D341Med (cell line): ENCODE data around the gene PPP3CA.
"Not testable (repeated sequence)": the region's sequence is repeated elsewhere in the genome, so short reads cannot be mapped to it uniquely, and the experiment has no call there.

ENCODE experiments used
- DNase-seq: peaks from one replicate; pipeline ENCODE4 v3.0.0; 2012; ENCODE audit warnings: low spot score

Gene PPP3CA

DNA sequence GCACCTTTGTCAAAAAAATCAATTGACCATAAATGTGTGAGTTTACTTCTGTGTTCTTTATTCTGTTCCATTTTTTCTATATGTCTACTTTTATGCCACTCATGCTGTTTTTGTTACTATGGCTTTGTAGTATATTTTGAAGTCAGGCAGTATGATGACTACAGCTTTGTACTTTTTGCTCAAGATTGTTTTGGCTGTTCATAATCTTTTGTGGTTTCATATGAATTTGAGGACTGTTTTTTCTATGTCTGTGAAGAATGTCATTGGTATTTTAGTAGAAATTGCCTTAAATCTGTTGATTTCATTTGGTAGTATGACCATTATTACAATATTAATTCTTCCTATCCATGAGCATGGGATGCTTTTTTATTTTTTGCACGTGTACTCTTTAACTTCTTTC is 346.8 kb downstream of the PPP3CA start:
- DNase-seq: no peak

DNA sequence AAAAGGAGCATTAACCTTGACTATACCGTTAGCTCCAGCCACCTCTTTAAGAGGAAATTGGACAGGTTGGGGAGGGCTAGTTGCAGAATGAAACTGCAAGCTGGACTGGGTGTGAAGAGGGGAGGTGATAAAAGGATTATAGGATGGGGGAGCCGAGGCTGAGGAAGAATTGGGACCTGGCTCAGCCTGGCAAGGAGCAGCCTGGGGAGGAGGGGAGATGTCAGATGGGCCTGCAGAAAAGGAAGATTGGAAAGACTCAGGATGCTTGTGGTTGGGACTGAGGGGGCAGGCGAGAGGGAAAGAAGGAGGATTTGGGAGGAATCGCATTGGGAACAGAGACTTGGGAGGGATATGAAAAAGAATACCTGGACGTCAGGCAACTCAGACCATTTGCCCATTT is 351.7 kb downstream of the PPP3CA start:
- DNase-seq: no peak

DNA sequence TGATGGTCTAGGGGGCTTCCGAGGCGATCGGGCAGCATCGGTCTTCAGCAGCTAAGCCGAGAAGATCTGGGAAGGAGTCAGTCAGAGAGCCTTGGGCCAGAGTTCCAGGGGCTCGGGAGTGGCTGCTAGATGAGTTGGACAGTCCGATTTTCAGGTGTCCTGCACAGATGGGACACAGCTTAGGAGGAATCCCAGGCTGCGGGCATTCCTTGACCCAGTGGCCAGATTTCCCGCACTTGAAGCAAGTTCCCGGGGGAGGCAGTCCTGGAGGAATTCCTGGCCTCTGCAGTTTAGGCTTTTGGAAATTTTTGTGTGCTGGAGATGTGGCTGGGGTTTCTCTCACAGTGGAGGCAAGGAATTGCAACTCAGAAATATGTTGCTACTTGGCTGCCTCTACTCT is 352.3 kb downstream of the PPP3CA start:
- not testable (repeated sequence) for DNase-seq

- DNase-seq: not testable (repeated sequence)
Measured at GRCh38 chr4:100991332-100992069, 355.8 kb downstream of the PPP3CA start.

GRCh38 chr4:100989401-100989800 is 357.9 kb downstream of the PPP3CA start:
- no peak for DNase-seq

- DNase-seq: no peak
Measured at GRCh38 chr4:100988876-100989275, 358.4 kb downstream of the PPP3CA start.

GRCh38 chr4:100986360-100986868 is 360.9 kb downstream of the PPP3CA start:
- DNase-seq: no peak

DNA sequence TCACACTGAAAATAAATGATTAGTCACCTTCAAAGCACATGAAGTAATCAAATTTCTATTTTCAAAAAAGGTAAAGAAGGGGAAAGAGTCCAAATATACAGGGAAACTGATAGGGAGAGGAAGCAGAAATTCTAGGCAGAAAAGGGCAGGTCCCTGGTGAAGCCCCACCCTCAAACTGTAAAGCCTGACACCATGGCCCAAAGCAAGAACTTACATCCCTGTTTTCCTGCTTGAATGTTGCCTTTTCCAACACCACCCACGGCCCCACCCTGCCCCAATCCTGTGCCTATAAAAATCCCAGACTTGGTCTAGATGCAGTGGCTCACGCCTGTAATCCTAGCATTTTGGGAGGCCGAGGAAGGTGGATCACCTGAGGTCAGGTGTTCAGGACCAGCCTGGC is 361.8 kb downstream of the PPP3CA start:
- DNase-seq: no peak

DNA sequence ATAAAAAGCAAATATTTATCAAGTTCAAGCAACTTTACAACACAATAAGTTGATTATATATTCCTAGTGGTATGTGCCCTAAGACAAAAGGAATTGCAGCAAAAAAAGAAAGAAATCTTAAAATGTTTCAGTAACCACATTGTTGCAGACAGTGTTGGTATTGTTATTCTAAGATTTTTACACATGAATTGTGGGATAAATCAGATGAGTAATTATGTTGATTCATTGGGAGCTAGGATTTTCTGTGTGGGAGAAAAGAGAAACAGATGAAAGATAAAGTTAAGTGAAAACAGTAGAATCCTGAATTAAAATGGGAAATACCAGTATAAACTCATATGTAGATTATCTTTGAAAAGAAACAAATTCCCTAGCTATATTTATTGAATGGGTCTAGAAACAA is 362.4 kb downstream of the PPP3CA start:
- DNase-seq: no peak

- DNase-seq: no peak
Measured at GRCh38 chr4:100983426-100983825, 363.9 kb downstream of the PPP3CA start.

DNA sequence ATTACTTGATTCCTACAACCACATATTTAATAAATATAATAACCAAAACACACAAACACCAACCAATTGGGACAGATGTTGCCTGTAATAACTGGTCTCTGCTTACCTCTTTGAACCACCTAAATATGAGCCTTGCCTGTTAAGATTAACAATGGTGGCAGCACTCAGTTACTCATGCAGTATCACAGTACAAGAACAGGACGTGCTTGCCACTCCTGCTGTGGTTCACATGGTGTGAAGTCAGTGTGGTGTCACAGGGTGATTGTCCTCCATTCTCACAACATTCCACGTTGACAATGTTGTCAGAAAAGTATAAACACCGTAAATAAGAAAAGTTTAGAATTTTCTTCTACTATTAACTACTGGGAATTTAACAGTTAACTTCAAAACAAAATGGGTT is 365.0 kb downstream of the PPP3CA start:
- DNase-seq: no peak

- DNase-seq: no peak
Measured at GRCh38 chr4:100981447-100982204, 365.7 kb downstream of the PPP3CA start.

DNA sequence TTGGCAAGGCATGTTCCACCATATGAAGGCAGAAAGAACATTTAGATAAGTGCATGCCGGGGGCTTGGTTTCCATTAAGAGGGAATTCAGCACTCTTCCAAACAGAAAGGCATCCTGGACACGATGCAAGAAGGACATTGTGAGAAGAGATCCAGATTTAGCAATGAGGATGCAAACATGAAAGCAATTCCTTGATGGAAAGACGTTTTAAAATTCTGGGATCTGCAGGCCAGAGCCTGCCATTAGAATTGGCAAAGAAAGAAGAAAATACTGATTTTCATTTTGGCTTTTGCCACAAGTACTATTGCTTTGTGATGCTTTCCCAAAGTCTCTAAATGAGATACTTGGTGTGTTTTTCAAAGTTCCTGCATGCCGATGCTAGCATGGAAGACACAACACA is 367.6 kb downstream of the PPP3CA start:
- no peak for DNase-seq

DNA sequence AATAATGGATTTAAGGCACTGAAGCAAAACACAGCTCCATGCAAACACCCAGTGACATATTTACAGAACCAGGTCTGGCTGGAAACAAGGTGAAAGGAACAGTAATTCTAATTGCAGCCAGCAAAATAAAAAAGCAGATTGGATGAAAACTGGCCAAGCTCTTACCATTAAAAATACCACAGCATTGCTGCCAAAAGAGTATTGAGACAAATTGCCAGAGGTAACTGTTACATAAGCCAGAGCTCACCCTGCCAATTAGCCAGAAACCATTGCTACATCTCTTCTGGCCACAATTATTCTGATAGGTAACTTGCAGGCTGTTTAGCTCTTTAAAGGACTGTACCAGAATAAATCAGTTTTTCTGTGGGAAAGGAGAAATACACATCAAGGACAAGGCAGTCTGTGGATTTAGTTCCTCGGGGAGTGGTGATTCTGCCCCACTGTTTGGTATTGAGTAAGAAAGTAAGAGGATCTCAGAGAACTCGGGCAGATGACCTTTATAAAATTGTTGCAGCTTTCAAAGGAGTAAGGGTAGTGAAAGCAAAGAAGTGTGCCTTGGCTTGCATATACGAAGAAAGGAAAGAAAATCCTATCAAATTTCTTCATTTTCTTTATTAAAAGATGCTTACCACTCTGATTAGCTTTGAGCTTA is 369.5 kb downstream of the PPP3CA start:
- no peak for DNase-seq

DNA sequence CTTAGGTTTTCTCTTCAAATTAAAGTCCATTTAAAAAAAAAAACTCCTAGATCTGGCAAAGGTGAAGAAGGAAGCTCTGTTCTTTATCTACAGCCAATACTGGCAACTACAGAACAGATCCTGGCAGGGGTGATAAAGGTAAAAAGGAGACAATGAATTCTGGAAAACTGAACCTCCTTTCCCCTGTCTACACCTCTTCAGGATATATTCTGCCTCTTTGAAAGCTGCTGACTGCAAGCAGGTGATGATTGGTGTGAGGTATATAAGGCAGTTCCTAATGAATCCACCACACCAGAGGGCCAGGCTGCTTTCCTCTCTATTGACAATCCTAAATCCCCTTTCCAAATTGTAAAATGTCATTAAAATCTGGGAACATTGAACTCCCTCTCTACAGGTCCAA is 370.1 kb downstream of the PPP3CA start:
- DNase-seq: no peak
